Measurements from ENCODE around the gene SLC33A1.
A peak's percentile ranks its signal among the peaks of the same experiment; 100 is the strongest.
"Not testable (repeated sequence)": the region's sequence is repeated elsewhere in the genome, so short reads cannot be mapped to it uniquely, and the experiment has no call there.

Gene SLC33A1

DNA sequence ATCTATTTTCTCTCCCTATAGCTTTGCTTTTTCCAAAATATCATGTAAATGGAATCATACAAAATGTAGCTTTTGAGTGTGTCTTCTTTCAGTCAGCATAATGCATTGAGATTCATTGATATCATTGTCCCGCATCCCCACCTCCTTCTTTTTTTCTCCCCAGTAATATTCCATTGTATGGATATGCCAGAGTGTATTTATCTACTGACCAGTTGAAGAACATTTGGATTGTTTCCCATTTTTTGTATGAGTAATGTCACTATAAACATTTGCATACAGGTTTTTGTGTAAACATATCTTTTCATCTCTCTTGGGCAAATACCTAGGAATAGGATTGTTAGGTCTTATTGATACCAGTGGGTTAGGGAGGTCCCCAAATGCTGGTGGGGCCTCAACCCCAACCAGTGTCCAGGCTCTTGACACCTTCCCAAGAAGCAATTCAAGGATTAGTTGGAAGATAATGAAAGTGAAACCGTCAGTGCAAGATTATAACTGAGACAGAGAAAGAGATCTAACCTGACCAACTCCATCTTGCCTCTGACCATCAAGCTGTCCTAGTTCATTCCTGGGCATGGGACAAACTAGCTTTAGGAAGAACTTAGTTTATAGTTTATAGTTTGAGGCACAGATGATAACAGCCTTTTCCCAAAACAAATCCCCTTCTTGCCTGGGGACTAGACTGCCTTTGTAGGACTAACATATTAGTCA lies 7.4 kb upstream of the SLC33A1 start:
- no peak for DNase-seq

DNA sequence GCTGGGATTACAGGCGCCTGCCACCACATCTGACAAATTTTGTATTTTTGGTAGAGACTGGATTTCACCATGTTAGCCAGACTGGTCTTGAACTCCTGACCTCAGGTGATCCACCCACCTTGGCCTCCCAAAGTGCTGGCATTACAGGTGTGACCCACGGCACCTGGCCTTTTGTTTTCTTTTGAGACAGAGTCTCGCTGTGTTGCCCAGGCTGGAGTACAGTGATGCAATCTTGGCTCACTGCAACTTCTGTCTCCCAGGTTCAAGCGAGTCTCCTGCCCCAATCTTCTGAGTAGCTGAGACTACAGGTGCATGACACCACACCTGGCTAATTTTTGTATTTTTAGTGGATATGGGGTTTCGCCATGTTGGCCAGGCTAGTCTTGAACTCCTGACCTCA lies 6.2 kb upstream of the SLC33A1 start:
- not testable (repeated sequence) for DNase-seq

DNA sequence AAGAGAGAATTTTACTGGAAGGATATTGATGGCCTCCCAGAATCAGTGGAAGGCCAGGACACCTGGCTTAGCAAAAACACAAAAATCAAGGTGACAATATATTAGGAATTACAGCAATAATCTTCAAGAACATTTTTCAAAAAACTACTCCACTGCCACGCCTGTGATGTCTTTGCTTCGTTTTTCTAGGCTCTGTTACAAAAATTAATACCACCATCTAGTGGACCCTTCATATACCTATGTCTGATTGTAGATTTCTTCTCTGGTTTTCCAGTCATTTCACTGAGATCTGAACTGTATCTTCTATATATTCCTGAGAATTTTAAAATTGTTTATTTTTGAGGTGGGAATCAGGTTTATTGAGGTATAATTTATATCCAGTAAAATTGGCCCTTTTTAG lies 5.6 kb upstream of the SLC33A1 start:
- DNase-seq: peak; percentile 15

DNA sequence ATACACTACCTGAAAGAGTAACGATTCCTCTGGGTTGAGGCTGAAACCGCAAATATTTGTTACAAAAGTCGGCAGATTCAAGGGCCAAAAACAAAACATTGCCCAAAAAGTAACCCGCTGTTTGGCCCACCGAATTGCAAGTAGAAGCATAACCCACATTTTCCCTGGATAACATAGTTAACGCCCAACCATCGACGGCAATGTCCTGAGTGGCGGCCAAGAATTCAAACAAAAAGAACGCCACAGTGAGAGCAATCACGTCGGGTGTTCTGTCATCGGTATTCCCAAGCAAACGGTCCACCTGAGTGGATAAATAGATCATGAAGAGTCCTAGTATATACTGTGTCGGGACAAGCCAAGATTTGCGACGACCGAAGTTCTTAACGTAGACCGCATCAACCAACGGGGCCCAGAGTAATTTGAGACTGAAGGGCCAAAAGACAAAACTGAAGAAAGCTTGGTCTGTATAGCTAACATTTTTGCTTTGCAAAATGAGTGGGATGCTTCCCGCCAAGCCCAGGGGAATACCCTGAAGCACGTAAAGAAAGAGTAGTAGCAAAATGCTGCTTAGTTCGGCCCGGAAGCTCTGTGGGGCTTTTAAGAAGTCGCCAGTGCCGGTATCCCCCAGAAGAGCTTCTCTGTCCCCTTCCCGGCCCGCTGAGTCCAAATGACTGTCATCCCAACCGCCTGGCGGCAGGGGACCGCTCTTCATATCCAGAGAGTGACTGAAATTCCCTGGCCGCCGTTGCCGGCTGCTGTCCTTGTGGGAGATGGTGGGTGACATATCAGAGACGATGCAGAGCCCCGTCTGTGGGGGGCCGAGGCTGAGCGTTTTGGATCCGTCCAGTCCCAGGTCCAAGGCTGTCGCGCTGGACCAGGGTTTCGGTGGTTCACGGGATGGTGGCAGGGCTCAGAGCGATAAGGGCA lies 750 bp downstream of the SLC33A1 start:
- no peak for DNase-seq

GRCh38 chr3:155852341-155852740 lies 1.9 kb downstream of the SLC33A1 start:
- DNase-seq: no peak

GRCh38 chr3:155849404-155849803 lies 4.8 kb downstream of the SLC33A1 start:
- DNase-seq: not testable (repeated sequence)

DNA sequence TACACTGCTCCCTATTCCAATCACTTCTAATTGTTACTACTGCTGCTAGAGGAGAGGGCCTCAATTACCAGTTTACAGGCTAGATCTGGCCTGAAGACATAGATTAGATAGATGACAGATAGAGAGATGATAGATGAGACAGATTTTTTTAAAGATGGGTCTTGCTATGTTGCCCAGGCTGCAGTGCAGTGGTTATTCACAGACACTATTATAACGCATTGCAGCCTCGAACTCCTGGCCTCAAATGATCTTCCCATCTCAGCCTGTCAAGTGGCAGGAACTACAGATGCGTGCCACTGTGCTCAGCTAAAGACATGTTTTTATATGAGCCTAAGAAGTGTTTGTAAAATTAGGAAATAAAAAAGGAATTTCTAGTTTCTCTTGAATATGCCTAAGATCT lies 6.2 kb downstream of the SLC33A1 start:
- no peak for DNase-seq

- no peak for DNase-seq
Observed at GRCh38 chr3:155846119-155846518, 8.1 kb downstream of the SLC33A1 start.

DNA sequence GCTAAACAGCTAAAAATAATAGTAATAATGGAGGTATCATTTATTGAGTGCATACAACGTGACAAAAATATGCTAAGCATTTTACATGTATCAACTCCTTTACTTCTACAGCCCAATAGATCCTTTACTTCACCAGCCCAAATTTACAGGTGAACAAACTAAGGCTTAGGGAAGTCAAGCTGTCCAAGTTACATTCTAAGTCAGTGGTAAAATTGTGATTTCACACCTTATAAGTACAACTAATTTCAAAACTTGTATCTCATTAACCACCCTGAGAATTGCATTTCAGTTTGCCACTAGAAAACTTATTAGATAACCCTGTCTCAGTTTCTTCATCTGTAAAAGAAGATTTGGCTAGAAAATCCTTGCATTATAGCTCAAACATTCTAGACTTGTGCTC lies 10.7 kb downstream of the SLC33A1 start:
- no peak for DNase-seq

DNA sequence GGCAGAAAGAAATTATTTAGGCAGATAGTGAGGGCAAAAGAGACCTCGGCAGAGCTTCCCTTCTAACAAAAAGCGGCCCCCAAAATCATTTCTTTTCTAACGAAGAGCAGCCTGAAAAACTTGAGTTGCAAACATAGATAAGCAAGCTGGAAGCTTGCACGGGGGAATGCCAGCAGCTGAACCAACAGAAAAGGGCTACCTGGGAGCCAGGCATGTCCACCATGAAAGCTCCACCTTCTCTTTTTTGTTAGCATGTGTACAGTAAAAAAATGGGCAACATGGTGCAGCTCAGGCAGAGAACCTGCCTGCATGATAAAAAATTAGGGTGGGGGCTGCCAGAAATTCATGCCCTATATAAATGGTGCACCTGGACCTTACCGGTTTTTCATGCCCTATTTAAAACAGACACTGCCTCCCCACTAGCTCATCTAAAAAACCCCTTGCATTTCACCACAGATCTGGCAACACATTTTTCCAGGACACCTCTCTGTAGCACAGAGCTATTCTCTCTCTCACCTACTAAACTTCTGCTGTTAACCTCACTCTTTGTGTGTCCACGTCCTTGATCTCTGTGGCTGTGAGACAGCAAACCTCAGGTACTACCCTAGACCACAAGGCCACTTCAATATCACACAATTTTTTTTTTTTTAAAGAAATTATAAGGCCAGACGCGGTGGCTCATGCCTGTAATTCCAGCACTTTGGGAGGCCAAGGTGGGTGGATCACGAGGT lies 18.7 kb downstream of the SLC33A1 start:
- no peak for DNase-seq

- not testable (repeated sequence) for DNase-seq
Observed at GRCh38 chr3:155828490-155829098, 25.6 kb downstream of the SLC33A1 start.

- no peak for DNase-seq
Observed at GRCh38 chr3:155815030-155815545, 39.1 kb downstream of the SLC33A1 start.

DNA sequence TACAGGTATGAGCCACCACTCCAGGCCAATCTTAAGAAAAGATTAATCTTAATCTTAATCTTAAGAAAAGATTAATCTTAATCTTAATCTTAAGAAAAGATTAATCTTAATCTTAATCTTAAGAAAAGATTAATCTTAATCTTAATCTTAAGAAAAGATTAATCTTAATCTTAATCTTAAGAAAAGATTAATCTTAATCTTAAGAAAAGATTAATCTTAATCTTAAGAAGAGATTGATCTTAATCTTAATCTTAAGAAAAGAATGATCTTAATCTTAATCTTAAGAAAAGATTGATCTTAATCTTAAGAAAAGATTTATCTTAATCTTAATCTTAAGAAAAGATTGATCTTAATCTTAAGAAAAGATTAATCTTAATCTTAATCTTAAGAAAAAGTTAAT lies 41.0 kb downstream of the SLC33A1 start:
- DNase-seq: not testable (repeated sequence)

GRCh38 chr3:155809181-155809580 lies 45.0 kb downstream of the SLC33A1 start:
- DNase-seq: no peak

- DNase-seq: no peak
Observed at GRCh38 chr3:155807823-155808222, 46.4 kb downstream of the SLC33A1 start.

- DNase-seq: peak; percentile 58
Observed at GRCh38 chr3:155805802-155806618, 48.2 kb downstream of the SLC33A1 start, which contains the start of gene C3orf33. Gene C3orf33 (minus strand): TSS chr3:155806278. CDS start chr3:155806252, 26 bp downstream.

DNA sequence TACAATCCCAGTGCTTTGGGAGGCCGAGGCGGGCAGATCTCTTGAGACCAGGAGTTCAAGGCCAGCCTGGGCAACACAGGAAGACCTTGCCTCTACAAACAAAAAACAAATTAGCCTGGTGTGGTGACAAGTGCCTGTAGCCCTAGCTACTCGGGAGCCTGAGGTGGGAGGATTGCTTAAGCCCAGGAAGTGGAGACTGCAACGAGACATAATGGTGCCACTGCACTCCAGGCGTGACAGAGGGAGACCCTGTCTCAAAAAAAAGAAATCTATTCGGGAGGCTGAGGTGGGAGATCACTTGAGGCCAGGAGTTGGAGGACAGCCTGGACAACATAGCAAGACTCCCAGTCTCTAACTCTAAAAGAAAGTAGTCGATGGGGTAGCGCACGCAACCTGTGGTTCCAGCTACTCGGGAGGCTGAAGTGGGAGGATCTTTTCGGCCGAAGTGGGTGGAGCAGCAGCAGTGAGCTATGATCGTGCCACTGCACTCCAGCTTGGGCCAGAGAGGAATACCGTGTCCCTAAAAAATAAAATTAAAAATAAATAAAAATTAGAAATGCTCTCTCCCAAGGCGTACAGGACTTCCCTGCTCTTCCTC lies 48.9 kb downstream of the SLC33A1 start:
- no peak for DNase-seq

- DNase-seq: no peak
Observed at GRCh38 chr3:155804323-155804722, 49.9 kb downstream of the SLC33A1 start.

GRCh38 chr3:155792532-155792931 lies 61.7 kb downstream of the SLC33A1 start:
- no peak for DNase-seq

- peak; percentile 47 for DNase-seq
Observed at GRCh38 chr3:155791190-155791589, 63.0 kb downstream of the SLC33A1 start.

GRCh38 chr3:155790272-155790925 lies 63.8 kb downstream of the SLC33A1 start:
- no peak for DNase-seq
